ENCODE measurements around the gene TSPAN10.
A peak's percentile ranks its signal among the peaks of the same experiment; 100 is the strongest.
"Not testable (repeated sequence)": the region's sequence is repeated elsewhere in the genome, so short reads cannot be mapped to it uniquely, and the experiment has no call there.

TSPAN10 gene

GRCh38 chr17:81666092-81666341, 29.0 kb downstream of the TSPAN10 start:
- Mint-ChIP-seq H3K36me3 (peaks cover 69% of the 10 kb centered on the region), H3K4me1 (peaks cover 32% of the 10 kb centered on the region), H3K9me3 (no peaks in the 10 kb centered on the region), H3K27ac (peak overlapping the region; percentile 96), H3K4me3 (peak overlapping the region; percentile 91)
- DNase-seq (ENCODE audit: low spot score in 2 of 2) (no peak), ATAC-seq (peak; percentile 37)

DNA sequence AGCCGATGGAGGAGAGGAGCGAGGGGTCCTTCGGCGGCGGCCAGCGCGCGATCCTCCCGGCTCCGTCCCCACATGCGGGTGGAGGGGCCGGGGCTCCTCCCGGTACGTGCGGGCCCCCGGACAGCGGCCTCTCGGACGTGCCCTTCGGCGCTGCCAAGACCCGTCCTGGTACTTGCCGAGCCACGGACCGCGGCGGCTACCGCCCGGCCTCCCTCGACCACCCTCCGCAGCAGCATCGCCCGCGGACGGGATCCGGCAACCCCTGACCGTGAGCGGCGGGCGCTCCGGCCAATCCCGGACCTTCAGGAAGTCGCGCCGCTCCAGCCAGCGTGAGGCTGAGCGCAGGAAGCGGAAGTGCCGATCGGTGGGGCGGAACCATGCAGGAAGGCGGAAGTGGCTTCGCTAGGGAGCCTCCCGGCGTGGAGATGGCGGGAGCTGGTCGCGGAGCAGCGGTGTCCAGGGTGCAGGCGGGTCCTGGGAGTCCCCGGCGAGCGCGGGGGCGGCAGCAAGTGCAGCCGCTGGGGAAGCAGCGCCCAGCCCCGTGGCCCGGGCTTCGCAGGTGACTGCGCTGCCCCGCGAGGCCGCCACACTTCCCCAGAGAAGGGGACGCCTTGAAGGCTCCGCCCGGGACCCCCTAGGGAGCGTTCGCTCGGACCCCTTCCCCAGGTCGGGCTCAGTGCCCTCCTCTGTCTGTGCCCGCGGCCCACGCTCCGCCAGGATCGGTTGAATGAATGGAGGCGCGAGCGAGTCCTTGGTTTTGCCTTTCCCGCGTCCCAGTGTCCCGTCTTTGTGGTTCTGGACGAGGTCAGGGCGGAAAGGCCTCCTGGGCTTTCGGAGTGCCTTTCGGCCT, 29.6 kb downstream of the TSPAN10 start, which contains the start of the genes CCDC137 and OXLD1:
TSS of gene CCDC137 (plus strand) at position 396 of the 850 bp plus-strand sequence. CDS start at position 426, 30 bp downstream.
TSS of gene OXLD1 (minus strand) at position 264 of the 850 bp plus-strand sequence. CDS start at position 236, 28 bp downstream.
- Mint-ChIP-seq H3K4me1 (peaks cover 32% of the 10 kb centered on the region), H3K36me3 (peaks cover 74% of the 10 kb centered on the region), H3K27ac (peak within 1 kb of the TSS; percentile 96), H3K4me3 (peak within 1 kb of the TSS; percentile 91), H3K9me3 (no peaks in the 10 kb centered on the region)
- DNase-seq (ENCODE audit: low spot score in 2 of 2) (peak; percentile 85 to 95), ATAC-seq (peak; percentile 95)

DNA sequence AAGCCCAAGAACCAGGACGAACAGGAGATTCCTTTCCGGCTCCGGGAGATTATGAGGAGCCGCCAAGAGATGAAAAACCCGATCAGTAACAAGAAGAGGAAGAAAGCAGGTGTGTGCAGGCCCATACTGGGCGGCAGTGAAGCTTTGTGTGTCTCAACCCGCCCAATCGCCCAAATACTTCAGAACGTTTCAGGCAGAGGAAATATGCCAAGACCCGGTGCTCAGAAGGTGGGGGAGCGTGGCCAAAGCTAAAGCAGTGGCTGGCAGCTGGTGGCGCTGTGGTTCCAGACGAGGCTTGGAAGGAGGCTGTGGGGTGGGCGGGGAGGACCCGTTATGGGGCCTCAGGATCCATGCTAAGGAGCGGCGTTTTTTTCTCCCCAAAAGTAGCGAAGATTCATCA, 30.8 kb downstream of the TSPAN10 start:
- H3K9me3 Mint-ChIP-seq, result no peaks in the 10 kb centered on the region
- peaks cover 86% of the 10 kb centered on the region for H3K36me3 Mint-ChIP-seq
- peak overlapping the region; percentile 96 for H3K27ac Mint-ChIP-seq
- no peak for ATAC-seq
- peaks cover 32% of the 10 kb centered on the region for H3K4me1 Mint-ChIP-seq
- DNase-seq (ENCODE audit: low spot score in 2 of 2), result no peak
- peak overlapping the region; percentile 91 for H3K4me3 Mint-ChIP-seq

DNA sequence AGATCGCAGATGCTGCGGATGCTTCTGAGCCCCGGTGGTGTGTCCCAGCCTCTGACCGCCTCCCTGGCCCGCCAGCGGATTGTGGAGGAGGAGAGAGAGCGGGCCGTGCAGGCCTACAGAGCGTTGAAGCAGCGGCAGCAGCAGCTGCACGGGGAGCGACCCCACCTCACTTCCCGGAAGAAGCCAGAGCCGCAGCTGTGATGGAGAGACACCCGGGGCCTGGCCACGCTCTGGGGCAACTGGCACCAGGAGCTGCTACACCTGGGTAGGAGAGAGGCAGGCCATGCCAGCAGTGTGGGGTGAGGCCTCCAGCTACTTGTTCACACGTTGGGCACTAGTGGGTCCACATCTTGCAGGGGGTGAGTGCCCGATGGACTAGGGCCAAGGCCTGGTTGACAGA, 35.5 kb downstream of the TSPAN10 start:
- Mint-ChIP-seq H3K4me3 (no peak overlapping the region), H3K27ac (no peak overlapping the region), H3K4me1 (peaks cover 25% of the 10 kb centered on the region), H3K9me3 (no peaks in the 10 kb centered on the region), H3K36me3 (peaks cover 85% of the 10 kb centered on the region)
- no peak for DNase-seq (ENCODE audit: low spot score in 2 of 2)
- no peak for ATAC-seq

DNA sequence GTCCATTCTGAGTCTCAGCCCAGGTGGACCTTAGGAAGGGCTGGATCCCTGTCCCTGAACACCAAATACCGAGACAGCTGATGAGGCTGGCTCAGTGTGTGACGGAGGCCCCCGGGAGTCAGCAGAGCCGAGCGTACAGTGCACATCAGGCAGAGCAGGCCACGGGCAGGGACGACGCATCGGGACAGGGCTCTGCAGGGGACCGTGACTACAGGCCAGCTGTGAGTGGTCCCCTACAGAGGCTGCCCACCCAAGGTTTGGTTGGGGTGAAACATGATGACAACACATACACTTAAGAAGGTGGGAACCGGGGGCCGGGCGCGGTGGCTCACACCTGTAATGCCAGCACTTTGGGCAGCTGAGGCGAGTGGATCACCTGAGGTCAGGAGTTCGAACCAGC, 36.0 kb downstream of the TSPAN10 start:
- peak; percentile 9 for ATAC-seq
- Mint-ChIP-seq H3K4me1 (peaks cover 20% of the 10 kb centered on the region), H3K9me3 (no peaks in the 10 kb centered on the region), H3K36me3 (peaks cover 80% of the 10 kb centered on the region), H3K27ac (no peak overlapping the region), H3K4me3 (no peak overlapping the region)
- no peak for DNase-seq (ENCODE audit: low spot score in 2 of 2)

- Mint-ChIP-seq H3K4me1 (peaks cover 14% of the 10 kb centered on the region), H3K4me3 (no peak overlapping the region), H3K27ac (no peak overlapping the region), H3K36me3 (peaks cover 73% of the 10 kb centered on the region), H3K9me3 (no peaks in the 10 kb centered on the region)
- DNase-seq (ENCODE audit: low spot score in 2 of 2) (no peak), ATAC-seq (no peak)
Measured at GRCh38 chr17:81673561-81674258, 36.7 kb downstream of the TSPAN10 start.

- not testable (repeated sequence) for H3K9me3 Mint-ChIP-seq, ATAC-seq, H3K27ac Mint-ChIP-seq, H3K4me3 Mint-ChIP-seq, H3K4me1 Mint-ChIP-seq
- peaks cover 53% of the 10 kb centered on the region for H3K36me3 Mint-ChIP-seq
- peak in 1 of 2 donors; percentile 62 for DNase-seq (ENCODE audit: low spot score in 2 of 2)
Measured at GRCh38 chr17:81675515-81676221, 38.7 kb downstream of the TSPAN10 start.

- no peak for ATAC-seq
Measured at GRCh38 chr17:81676906-81677305, 39.9 kb downstream of the TSPAN10 start.

DNA sequence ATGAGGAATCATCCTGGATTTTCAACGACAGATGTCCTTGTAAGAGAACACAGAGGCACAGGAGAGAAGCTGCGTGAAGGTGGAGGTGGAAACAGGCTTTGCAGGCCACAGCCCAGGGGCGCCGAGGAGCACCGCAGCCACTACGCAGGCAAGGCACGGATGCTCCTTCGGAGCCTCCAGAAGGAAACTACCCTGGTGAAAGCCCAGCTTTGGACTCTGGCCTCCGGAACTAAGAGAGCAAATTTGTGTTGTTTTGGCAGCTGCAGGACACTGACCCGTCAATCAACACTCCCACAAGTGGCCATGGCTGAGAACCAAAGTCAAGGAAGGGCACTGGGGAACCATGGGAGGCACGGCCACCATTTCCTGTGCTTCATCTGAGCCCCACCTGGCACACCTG, 43.2 kb downstream of the TSPAN10 start:
- Mint-ChIP-seq H3K4me1 (peaks cover 26% of the 10 kb centered on the region), H3K36me3 (peaks cover 27% of the 10 kb centered on the region), H3K27ac (no peak overlapping the region), H3K4me3 (no peak overlapping the region), H3K9me3 (no peaks in the 10 kb centered on the region)
- no peak for ATAC-seq
- no peak for DNase-seq (ENCODE audit: low spot score in 2 of 2)

More at GRCh38 chr17:81676906-81677305, 39.9 kb downstream of the TSPAN10 start:
- no peak for DNase-seq (ENCODE audit: low spot score in 2 of 2)
- H3K4me3 Mint-ChIP-seq, result no peak overlapping the region
- H3K4me1 Mint-ChIP-seq, result peaks cover 9% of the 10 kb centered on the region
- H3K36me3 Mint-ChIP-seq, result peaks cover 41% of the 10 kb centered on the region
- H3K27ac Mint-ChIP-seq, result peak overlapping the region; percentile 55
- no peaks in the 10 kb centered on the region for H3K9me3 Mint-ChIP-seq

- H3K27ac Mint-ChIP-seq, result no peak overlapping the region
- peaks cover 33% of the 10 kb centered on the region for H3K36me3 Mint-ChIP-seq
- peaks cover 30% of the 10 kb centered on the region for H3K4me1 Mint-ChIP-seq
- H3K9me3 Mint-ChIP-seq, result no peaks in the 10 kb centered on the region
- peak overlapping the region; percentile 89 for H3K4me3 Mint-ChIP-seq
- DNase-seq (ENCODE audit: low spot score in 2 of 2) (no peak), ATAC-seq (no peak)
Measured at GRCh38 chr17:81681672-81682071, 44.7 kb downstream of the TSPAN10 start.

DNA sequence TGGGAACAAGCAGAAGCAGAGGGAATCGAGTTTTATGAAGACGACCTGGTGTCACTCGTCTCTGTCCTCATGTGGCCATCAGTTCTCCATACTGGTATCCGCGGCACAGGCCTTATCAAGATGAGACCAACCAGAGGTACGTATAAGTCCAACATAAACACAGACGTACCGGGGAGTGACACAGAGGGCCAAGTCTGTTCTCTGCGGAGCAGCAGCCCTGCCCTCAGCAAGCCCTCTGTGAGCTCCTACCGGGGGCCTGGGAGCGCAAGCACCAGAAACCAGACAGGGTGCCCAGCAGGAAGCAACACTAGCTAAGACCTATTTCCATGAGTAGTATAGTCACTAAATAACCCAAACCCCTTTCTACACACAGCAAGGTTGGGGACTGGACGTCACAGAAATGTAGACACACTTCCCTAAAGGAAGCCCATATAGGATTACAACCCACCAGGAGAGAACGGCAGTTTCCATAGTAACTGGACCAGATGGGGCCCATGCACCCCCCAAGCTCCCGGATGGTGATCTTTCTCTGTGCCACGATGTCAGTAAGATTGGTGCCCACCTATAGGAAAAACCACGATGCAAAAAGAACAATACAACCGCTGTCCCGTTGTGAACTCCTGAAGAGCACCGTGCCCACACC, 45.7 kb downstream of the TSPAN10 start:
- Mint-ChIP-seq H3K9me3 (no peaks in the 10 kb centered on the region), H3K4me1 (peaks cover 39% of the 10 kb centered on the region), H3K4me3 (peak overlapping the region; percentile 89), H3K27ac (peak overlapping the region; percentile 97), H3K36me3 (peaks cover 43% of the 10 kb centered on the region)
- no peak for DNase-seq (ENCODE audit: low spot score in 2 of 2)
- no peak for ATAC-seq

DNA sequence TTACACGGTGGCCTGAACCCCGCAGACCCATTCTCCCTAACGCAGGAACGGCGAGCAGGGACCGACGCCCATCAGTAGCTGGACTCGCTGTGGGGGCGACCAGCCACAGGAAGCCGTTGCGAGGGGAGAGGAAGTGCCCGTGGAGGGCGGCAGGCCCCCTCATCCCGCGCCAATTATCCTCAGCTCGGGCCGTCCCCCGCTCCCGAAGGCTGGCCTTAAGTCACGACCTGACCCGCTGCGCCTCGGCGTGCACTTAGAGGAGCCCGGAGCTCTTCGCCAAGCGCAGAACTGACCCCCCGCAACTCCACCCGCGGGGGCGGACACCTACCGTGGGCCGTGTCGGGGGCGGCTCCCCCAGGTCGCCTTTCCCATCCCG, 46.2 kb downstream of the TSPAN10 start:
- Mint-ChIP-seq H3K4me1 (peaks cover 40% of the 10 kb centered on the region), H3K36me3 (peaks cover 48% of the 10 kb centered on the region), H3K27ac (peak overlapping the region; percentile 97), H3K4me3 (peak overlapping the region; percentile 89), H3K9me3 (no peaks in the 10 kb centered on the region)
- DNase-seq (ENCODE audit: low spot score in 2 of 2) (no peak), ATAC-seq (peak; percentile 1)

- peak; percentile 98 to 99 for DNase-seq (ENCODE audit: low spot score in 2 of 2)
- H3K9me3 Mint-ChIP-seq, result no peaks in the 10 kb centered on the region
- peak; percentile 96 for ATAC-seq
- peaks cover 54% of the 10 kb centered on the region for H3K36me3 Mint-ChIP-seq
- H3K4me3 Mint-ChIP-seq, result peak within 1 kb of the TSS; percentile 89
- H3K4me1 Mint-ChIP-seq, result peaks cover 45% of the 10 kb centered on the region
- H3K27ac Mint-ChIP-seq, result peak within 1 kb of the TSS; percentile 97
Measured at GRCh38 chr17:81683584-81684441, 46.8 kb downstream of the TSPAN10 start, which contains the start of the genes ARL16 and HGS. Gene ARL16 (minus strand): TSS chr17:81683797. CDS start chr17:81683753, 44 bp downstream. Gene HGS (plus strand): TSS chr17:81684011. CDS start chr17:81684067, 56 bp downstream.

- Mint-ChIP-seq H3K36me3 (peaks cover 60% of the 10 kb centered on the region), H3K4me1 (peaks cover 51% of the 10 kb centered on the region), H3K4me3 (peak overlapping the region; percentile 89), H3K9me3 (no peaks in the 10 kb centered on the region), H3K27ac (peak overlapping the region; percentile 97)
- no peak for DNase-seq (ENCODE audit: low spot score in 2 of 2)
- peak; percentile 58 for ATAC-seq
Measured at GRCh38 chr17:81684442-81684911, 47.5 kb downstream of the TSPAN10 start.

Measured in stimulated activated effector memory CD8-positive, alpha-beta T cell treated with anti-CD3 and anti-CD28 coated beads, Interleukin-12 subunit alpha, Interleukin-12 subunit beta, amount 100 ng/mL, for 72 hours (primary cell).